ENCODE data around the gene TRPV3. TPM values are rescaled to one million over a fixed set of nuclear protein-coding genes. Genes with fewer than 3 reads are reported as not detected.

TRPV3 gene
- total RNA-seq, result 10 to 100 TPM in 1 of 3 donors, 1 to 10 TPM in 2; 5.6 to 10.3 (median 7.6) TPM
- 2.1 TPM for total RNA-seq (2013)

- Histone ChIP-seq H3K36me3 (ENCODE audit: control insufficient read depth, insufficient read depth, low read length) (no peaks in the 10 kb centered on the region), H3K4me1 (ENCODE audit: control insufficient read depth, insufficient read depth, low read length) (peaks cover 19% of the 10 kb centered on the region), H3K27me3 (ENCODE audit: control insufficient read depth, insufficient read depth, low read length) (no peaks in the 10 kb centered on the region), H3K4me3 (ENCODE audit: low read length) (no peak within 1 kb of the TSS), H3K27ac (ENCODE audit: low read length) (peak within 1 kb of the TSS; percentile 41), H3K9me3 (ENCODE audit: control insufficient read depth, insufficient read depth, low read length) (no peaks in the 10 kb centered on the region)
- no peak within 1 kb of the TSS for H3K4me3 Mint-ChIP-seq
- H3K4me1 Mint-ChIP-seq, result no peaks in the 10 kb centered on the region
- ATAC-seq (peak in 2 of 3 donors; percentile 36 to 44), DNase-seq (peak in 1 of 2 donors; percentile 65)
- intact Hi-C loops (cut with micrococcal nuclease), result no loop called here
- H3K27me3 Mint-ChIP-seq (ENCODE audit: low read depth in 2 of 2), result peaks cover 0 to 8% of the 10 kb centered on the region in 2 donors
- no peaks in the 10 kb centered on the region for H3K36me3 Mint-ChIP-seq
- 76% methylated on average over 23 of the region's 23 CpGs for WGBS (ENCODE audit: insufficient coverage)
- H3K27ac Mint-ChIP-seq, result no peak within 1 kb of the TSS
- H3K9me3 Mint-ChIP-seq, result no peaks in the 10 kb centered on the region
- TF ChIP-seq, protein P1, sequence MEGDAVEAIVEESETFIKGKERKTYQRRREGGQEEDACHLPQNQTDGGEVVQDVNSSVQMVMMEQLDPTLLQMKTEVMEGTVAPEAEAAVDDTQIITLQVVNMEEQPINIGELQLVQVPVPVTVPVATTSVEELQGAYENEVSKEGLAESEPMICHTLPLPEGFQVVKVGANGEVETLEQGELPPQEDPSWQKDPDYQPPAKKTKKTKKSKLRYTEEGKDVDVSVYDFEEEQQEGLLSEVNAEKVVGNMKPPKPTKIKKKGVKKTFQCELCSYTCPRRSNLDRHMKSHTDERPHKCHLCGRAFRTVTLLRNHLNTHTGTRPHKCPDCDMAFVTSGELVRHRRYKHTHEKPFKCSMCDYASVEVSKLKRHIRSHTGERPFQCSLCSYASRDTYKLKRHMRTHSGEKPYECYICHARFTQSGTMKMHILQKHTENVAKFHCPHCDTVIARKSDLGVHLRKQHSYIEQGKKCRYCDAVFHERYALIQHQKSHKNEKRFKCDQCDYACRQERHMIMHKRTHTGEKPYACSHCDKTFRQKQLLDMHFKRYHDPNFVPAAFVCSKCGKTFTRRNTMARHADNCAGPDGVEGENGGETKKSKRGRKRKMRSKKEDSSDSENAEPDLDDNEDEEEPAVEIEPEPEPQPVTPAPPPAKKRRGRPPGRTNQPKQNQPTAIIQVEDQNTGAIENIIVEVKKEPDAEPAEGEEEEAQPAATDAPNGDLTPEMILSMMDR (IDR thresholded peaks at IDR 0.05), result no peak
These were observed at the start of gene TRPV3 for GRCh38 chr17:3557768-3558583. TRPV3 (minus strand) TSS chr17:3557812; CDS start chr17:3554850, 2,962 bp downstream.

DNA sequence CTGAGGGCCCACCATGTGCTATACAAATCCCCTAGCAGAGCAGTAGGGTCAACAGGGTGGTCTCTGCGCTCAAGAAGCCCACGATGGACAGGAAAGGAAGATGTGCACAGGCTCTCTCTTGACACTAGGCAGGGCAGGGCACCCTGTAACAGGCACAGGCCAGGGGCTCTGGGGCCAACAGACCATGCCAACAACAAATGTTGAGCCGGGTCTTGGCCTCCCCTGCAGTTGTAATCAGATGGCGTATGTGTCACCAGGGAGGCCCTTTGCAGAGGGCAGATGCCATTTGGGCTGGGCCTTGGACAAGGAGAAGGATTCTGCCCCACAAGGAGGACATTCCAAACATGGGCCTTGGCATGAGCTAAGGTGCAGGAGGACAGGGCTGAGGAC lies 46.3 kb upstream of the TRPV3 start:
- Mint-ChIP-seq H3K9me3 (no peaks in the 10 kb centered on the region), H3K4me3 (no peak overlapping the region), H3K27ac (no peak overlapping the region), H3K27me3 (ENCODE audit: low read depth in 2 of 2) (no peaks in the 10 kb centered on the region), H3K4me1 (no peaks in the 10 kb centered on the region), H3K36me3 (peaks cover 5% of the 10 kb centered on the region)
- DNase-seq (no peak), ATAC-seq (no peak)
- H3K4me1 ChIP-seq (ENCODE audit: control insufficient read depth, insufficient read depth, low read length), result no peaks in the 10 kb centered on the region
- no peaks in the 10 kb centered on the region for H3K36me3 ChIP-seq (ENCODE audit: control insufficient read depth, insufficient read depth, low read length)
- no peaks in the 10 kb centered on the region for H3K27me3 ChIP-seq (ENCODE audit: control insufficient read depth, insufficient read depth, low read length)
- H3K9me3 ChIP-seq (ENCODE audit: control insufficient read depth, insufficient read depth, low read length), result no peaks in the 10 kb centered on the region
- 98% methylated on average over 4 of the region's 4 CpGs for WGBS (ENCODE audit: insufficient coverage)
- no peak overlapping the region for H3K4me3 ChIP-seq (ENCODE audit: low read length)
- TF ChIP-seq, protein P1 (IDR thresholded peaks at IDR 0.05), result no peak
- intact Hi-C loops (cut with micrococcal nuclease), result no loop called here
- H3K27ac ChIP-seq (ENCODE audit: low read length), result no peak overlapping the region

DNA sequence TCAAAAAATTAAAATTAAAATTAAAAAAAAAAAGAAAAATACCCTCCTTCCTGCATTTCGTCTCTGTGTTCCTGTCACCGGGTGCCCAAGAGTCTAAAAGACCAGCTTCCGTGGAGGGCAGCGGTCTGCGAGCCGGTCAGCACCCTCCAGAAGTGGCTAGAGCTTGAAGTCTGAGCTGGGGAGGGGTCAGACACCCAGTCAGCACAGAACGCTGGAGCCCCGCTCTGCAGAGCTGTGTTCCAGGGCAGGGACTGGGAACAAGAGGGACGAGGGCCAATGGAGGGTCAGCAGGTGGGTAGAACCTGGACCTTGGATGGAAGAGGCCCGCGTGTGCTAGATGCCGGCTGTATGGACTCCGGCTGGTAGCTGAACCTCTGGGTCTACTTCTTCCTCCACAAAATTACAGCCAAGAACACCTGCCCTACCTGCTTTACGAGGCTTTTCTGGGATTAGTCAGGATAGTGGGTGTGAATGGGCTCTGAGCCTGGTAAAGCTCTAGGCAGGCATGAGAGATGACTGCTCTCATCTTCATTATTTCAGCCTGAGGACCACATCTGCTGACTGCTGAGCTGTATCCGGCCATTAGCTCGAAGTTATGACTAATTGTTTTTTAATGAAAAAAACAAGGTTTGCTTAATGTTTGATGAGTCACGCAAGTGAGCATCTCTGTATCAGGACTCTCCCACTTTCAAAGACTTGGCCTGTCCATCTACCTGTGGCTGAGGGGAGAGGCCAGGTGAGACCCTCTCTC lies 45.7 kb upstream of the TRPV3 start:
- WGBS (ENCODE audit: insufficient coverage), result 97% methylated on average over 17 of the region's 17 CpGs
- Mint-ChIP-seq H3K4me1 (no peaks in the 10 kb centered on the region), H3K4me3 (no peak overlapping the region), H3K36me3 (peaks cover 3% of the 10 kb centered on the region), H3K27ac (no peak overlapping the region), H3K9me3 (no peaks in the 10 kb centered on the region), H3K27me3 (ENCODE audit: low read depth in 2 of 2) (no peaks in the 10 kb centered on the region)
- Histone ChIP-seq H3K27ac (ENCODE audit: low read length) (no peak overlapping the region), H3K9me3 (ENCODE audit: control insufficient read depth, insufficient read depth, low read length) (no peaks in the 10 kb centered on the region), H3K27me3 (ENCODE audit: control insufficient read depth, insufficient read depth, low read length) (no peaks in the 10 kb centered on the region), H3K4me1 (ENCODE audit: control insufficient read depth, insufficient read depth, low read length) (no peaks in the 10 kb centered on the region), H3K36me3 (ENCODE audit: control insufficient read depth, insufficient read depth, low read length) (no peaks in the 10 kb centered on the region), H3K4me3 (ENCODE audit: low read length) (no peak overlapping the region)
- DNase-seq (no peak), ATAC-seq (no peak)
- TF ChIP-seq, protein P1 (IDR thresholded peaks at IDR 0.05), result no peak
- intact Hi-C loops (cut with micrococcal nuclease), result no loop called here

Data from natural killer cell (primary cell).